Esophagus squamous epithelium (tissue), 4 donors: ENCODE results near the gene CLEC11A.

ENCODE experiments used
- CTCF ChIP-seq, 6 experiments: fragments of 450-650 bp in 4 of 6; fragments of 200-600 bp in 2 of 6; sonication (generic) in 2 of 6; IDR thresholded peaks; one replicate each; pipeline ENCODE4 v1.5.1; 2016 to 2019; ENCODE audit warnings: antibody characterized with exemption in 6 of 6, mild to moderate bottlenecking in 4 of 6, moderate library complexity in 4 of 6
- POLR2A ChIP-seq, 4 donors: fragments of 450-650 bp; IDR thresholded peaks; one replicate each; pipeline ENCODE4 v1.6.1; 2017; ENCODE audit warnings: antibody characterized with exemption in 4 of 4, mild to moderate bottlenecking in 4 of 4, moderate library complexity in 3 of 4

GRCh38 chr19:50696094-50696483 is 27.1 kb upstream of the CLEC11A start:
- TF ChIP-seq POLR2A (IDR thresholded peaks at IDR 0.05): no peak
- no peak for TF ChIP-seq CTCF (IDR thresholded peaks at IDR 0.05)
